Naive thymus-derived CD4-positive, alpha-beta T cell (primary cell): ENCODE results near the gene MGA. TPM values are rescaled to one million over a fixed set of nuclear protein-coding genes. Genes with fewer than 3 reads are reported as not detected.

Experiments
- ATAC-seq: fragments of 150-1000 bp; cut with Tn5 transposase; 2 replicates; pipeline ENCODE4 v1.10.0; 2021; ENCODE audit warnings: mild to moderate bottlenecking, moderate library complexity
- CTCF ChIA-PET: fragments of 350-600 bp; sonication (Branson Sonifier 250); formaldehyde crosslinking; loops from one replicate; lab custom pipeline; 2021; ENCODE audit warnings: antibody characterized with exemption; lab: Charles Lee
- POLR2A ChIA-PET: fragments of 350-600 bp; sonication (Branson Sonifier 250); formaldehyde crosslinking; loops from one replicate; lab custom pipeline; 2021; ENCODE audit warnings: antibody characterized with exemption, inconsistent platforms; lab: Charles Lee
- DNase-seq, 9 donors: peaks; one replicate each; pipeline versions ENCODE4 v3.0.0 to v3.0.0-alpha.2; 2020 to 2022; ENCODE audit warnings: mixed read lengths in 1 of 9
- H3K27ac ChIP-seq: one replicate; pipeline ENCODE4 v1.7.0; 2013; ENCODE audit warnings: mild to moderate bottlenecking, low read depth, low read length, moderate library complexity
- H3K27me3 ChIP-seq, 2 donors: one replicate each; pipeline ENCODE4 v1.7.0; 2013; ENCODE audit warnings: low read length in 2 of 2, mild to moderate bottlenecking in 2 of 2, moderate library complexity in 2 of 2; ENCODE audit not compliant: control insufficient read depth in 2 of 2, insufficient read depth in 2 of 2
- H3K36me3 ChIP-seq, 3 experiments: 1 replicate in 2 of 3; 2 replicates in 1 of 3; pipeline ENCODE4 v1.7.0; 2013; ENCODE audit warnings: low read length in 3 of 3, mild to moderate bottlenecking in 3 of 3, moderate library complexity in 1 of 3; ENCODE audit not compliant: insufficient read depth in 3 of 3, control insufficient read depth in 2 of 3
- H3K4me1 ChIP-seq, 2 donors: one replicate each; pipeline ENCODE4 v1.7.0; 2013; ENCODE audit warnings: low read length in 2 of 2, mild to moderate bottlenecking in 2 of 2, moderate library complexity in 1 of 2; ENCODE audit not compliant: control insufficient read depth in 2 of 2, insufficient read depth in 2 of 2
- H3K4me3 ChIP-seq: 2 replicates; pipeline ENCODE4 v1.7.0; 2013; ENCODE audit warnings: mild to moderate bottlenecking, low read length
- H3K9me3 ChIP-seq, 3 experiments: 1 replicate in 2 of 3; 2 replicates in 1 of 3; pipeline ENCODE4 v1.7.0; 2013; ENCODE audit warnings: low read length in 3 of 3; ENCODE audit not compliant: control insufficient read depth in 2 of 3
- H3K27ac Mint-ChIP-seq, 9 donors: one replicate each; pipeline ENCODE4 v1.8.0; 2020 to 2022; ENCODE audit warnings: mixed read lengths in 9 of 9, mild to moderate bottlenecking in 8 of 9, moderate library complexity in 5 of 9, inconsistent platforms in 2 of 9
- H3K27me3 Mint-ChIP-seq, 5 donors: one replicate each; pipeline ENCODE4 v1.8.0; 2021 to 2022; ENCODE audit warnings: mixed read lengths in 5 of 5, mild to moderate bottlenecking in 1 of 5
- H3K36me3 Mint-ChIP-seq, 5 donors: one replicate each; pipeline ENCODE4 v1.8.0; 2020 to 2022; ENCODE audit warnings: mixed read lengths in 5 of 5, mild to moderate bottlenecking in 3 of 5, inconsistent platforms in 1 of 5
- H3K4me1 Mint-ChIP-seq, 7 donors: one replicate each; pipeline ENCODE4 v1.8.0; 2020 to 2022; ENCODE audit warnings: mixed read lengths in 7 of 7, mild to moderate bottlenecking in 3 of 7, inconsistent platforms in 1 of 7
- H3K4me3 Mint-ChIP-seq, 10 donors: one replicate each; pipeline ENCODE4 v1.8.0; 2020 to 2022; ENCODE audit warnings: mild to moderate bottlenecking in 10 of 10, mixed read lengths in 10 of 10, moderate library complexity in 6 of 10, inconsistent platforms in 2 of 10
- H3K9me3 Mint-ChIP-seq, 11 donors: one replicate each; pipeline ENCODE4 v1.8.0; 2020 to 2022; ENCODE audit warnings: mixed read lengths in 11 of 11, mild to moderate bottlenecking in 4 of 11, inconsistent platforms in 1 of 11, moderate library complexity in 1 of 11
- intact Hi-C, 2 donors: fragments of 100-400 bp; cut with micrococcal nuclease; formaldehyde crosslinking; loops; one replicate each; pipeline ENCODE4 v1.15.1; 2023
- polyA plus RNA-seq, 2 donors: library from polyadenylated mRNA; unstranded; fragments of 300-500 nt; fragmentation: Illumina TruSeq; gene quantifications; one replicate each; pipeline ENCODE4 v1.2.3, GENCODE V29; 2021
- total RNA-seq, 6 experiments: library from RNA in 5 of 6; stranded (reverse) in 5 of 6; gene quantifications; 1 replicate in 5 of 6; 2 replicates in 1 of 6; pipeline ENCODE4 v1.2.3 and lab custom pipeline; 2021 to 2026

The MGA gene
- total and polyA plus RNA-seq, 7 experiments from 2014 or later = 12.7 to 73.8 (median 46.9) TPM

DNA sequence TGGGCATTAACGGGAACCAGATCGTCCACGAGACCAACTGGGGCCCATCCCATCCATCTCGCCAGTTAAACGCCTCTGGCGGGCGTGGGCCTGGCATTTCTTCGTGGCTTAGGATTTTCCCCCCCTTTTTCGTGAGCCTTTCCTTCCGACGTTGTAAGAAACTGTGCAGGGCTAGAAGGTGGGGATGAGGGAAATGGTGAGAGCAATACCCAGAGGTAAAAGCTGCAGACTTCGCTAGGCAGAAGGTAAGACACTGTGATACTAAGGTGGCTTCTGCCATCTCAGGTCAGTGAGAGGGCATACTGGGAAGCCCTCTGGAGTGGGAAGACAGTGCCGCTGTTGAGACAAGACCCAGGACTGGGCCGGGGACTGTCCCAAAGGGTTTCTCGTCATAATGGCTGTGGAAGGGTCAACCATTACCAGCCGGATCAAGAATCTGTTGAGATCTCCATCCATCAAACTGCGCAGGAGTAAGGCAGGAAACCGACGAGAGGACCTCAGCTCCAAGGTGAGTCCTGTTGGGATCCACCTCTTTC, 114.7 kb downstream of the MGA start:
- Mint-ChIP-seq H3K27ac (peak overlapping the region; percentile 87 to 97 (median 93)), H3K4me3 (peak overlapping the region; percentile 86 to 97 (median 95)), H3K9me3 (peaks cover 0 to 5% (median 0%) of the 10 kb centered on the region in 11 donors), H3K27me3 (no peaks in the 10 kb centered on the region), H3K36me3 (peaks cover 0 to 6% (median 0%) of the 10 kb centered on the region in 5 donors), H3K4me1 (peaks cover 40 to 71% (median 66%) of the 10 kb centered on the region in 7 donors)
- Histone ChIP-seq H3K27me3 (no peaks in the 10 kb centered on the region), H3K4me3 (peak overlapping the region; percentile 93), H3K27ac (peak overlapping the region; percentile 73), H3K9me3 (no peaks in the 10 kb centered on the region), H3K36me3 (peaks cover 0 to 5% (median 0%) of the 10 kb centered on the region in 3 experiments), H3K4me1 (peaks cover 36 to 37% of the 10 kb centered on the region in 2 donors)
- ATAC-seq (no peak), DNase-seq (no peak)
- intact Hi-C loops = loop anchor here (1.0 to 10.0 kb wide), 24 partner anchors 16 to 968 kb away; partner anchors contain the start of genes JMJD7 (in 2 of the 2), RPAP1 (in 2 of the 2), CHAC1 (in 1 of the 2) and DNAJC17 (in 1 of the 2)
- CTCF ChIA-PET = interaction anchor here (1.1 to 8.9 kb wide), 17 partner anchors 9 to 871 kb away, joined by 3 to 180 read pairs (median 6); partner anchors contain the start of genes EHD4 and SPTBN5
- POLR2A ChIA-PET = interaction anchor here (1.0 to 4.1 kb wide), 16 partner anchors 9 to 162 kb away, joined by 3 to 41 read pairs (median 6); partner anchors contain the start of gene JMJD7

DNA sequence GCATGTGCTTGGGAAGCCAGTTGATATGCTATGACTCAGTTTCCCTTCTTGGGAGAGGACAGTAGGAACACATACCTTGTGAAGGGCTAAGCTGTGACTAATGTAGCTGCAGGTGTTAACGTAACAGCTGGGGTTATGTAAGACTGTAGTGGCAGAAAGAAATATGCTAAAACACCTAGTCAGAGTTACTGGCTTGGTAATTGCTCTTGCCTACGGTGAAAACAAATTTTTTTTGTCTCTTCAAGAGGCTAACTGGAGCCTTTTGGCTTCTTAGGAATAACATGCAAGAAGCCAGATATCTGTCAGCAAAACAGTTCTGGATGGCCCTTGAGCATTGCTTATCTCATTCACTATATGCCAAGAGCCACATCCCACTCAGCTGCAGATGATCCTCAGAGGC, 115.4 kb downstream of the MGA start:
- peak overlapping the region in 5 of 9 donors; percentile 25 to 94 (median 92) for H3K27ac Mint-ChIP-seq
- no peak for DNase-seq
- H3K4me3 ChIP-seq = peak overlapping the region; percentile 93

DNA sequence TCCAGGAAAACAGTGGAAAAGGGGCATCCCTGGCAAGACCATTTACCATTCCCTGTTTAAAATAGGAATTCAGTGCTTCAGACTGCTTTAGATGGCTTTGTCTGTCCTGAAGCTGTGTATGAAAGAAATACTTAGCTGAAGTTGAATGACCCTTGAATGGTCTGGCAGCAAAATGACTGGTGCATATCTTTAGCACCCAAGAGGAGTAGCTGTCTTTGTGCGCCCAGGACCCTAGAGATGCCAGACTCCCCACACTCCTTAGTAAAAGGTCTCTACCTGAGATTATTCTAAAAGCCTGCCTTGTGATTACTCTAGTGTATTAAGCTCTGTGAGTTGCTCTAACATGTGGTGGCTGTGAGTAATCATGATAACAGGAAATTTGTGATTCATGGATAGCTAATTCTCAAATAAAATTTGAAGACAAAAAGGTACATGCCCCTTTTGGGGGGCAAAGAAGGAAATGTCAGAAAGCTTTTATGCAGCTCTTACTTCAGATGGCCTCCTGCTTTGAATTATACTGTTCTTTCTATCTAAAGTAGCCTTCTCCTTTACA, 117.3 kb downstream of the MGA start:
- H3K4me1 ChIP-seq = peaks cover 36 to 41% of the 10 kb centered on the region in 2 donors
- POLR2A ChIA-PET = interaction anchor here (0.6 to 1.5 kb wide), 3 partner anchors 10 to 156 kb away, joined by 4 read pairs; no protein-coding TSS in a partner anchor
- no peaks in the 10 kb centered on the region for H3K36me3 ChIP-seq
- Mint-ChIP-seq H3K4me3 (peak overlapping the region in 4 of 10 donors; percentile 25 to 96 (median 67)), H3K27ac (peak overlapping the region in 1 of 9 donors; percentile 23), H3K27me3 (no peaks in the 10 kb centered on the region), H3K9me3 (peaks cover 0 to 5% (median 0%) of the 10 kb centered on the region in 11 donors), H3K4me1 (peaks cover 47 to 89% (median 83%) of the 10 kb centered on the region in 7 donors), H3K36me3 (peaks cover 0 to 12% (median under 1%) of the 10 kb centered on the region in 5 donors)
- H3K27ac ChIP-seq = no peak overlapping the region
- intact Hi-C loops = loop anchor here in 1 of 2 donors (2.0 to 10.0 kb wide), 2 partner anchors 13 to 873 kb away; no protein-coding TSS in a partner anchor
- no peaks in the 10 kb centered on the region for H3K9me3 ChIP-seq
- H3K4me3 ChIP-seq = no peak overlapping the region
- no peaks in the 10 kb centered on the region for H3K27me3 ChIP-seq
- no peak for DNase-seq
- CTCF ChIA-PET = interaction anchor here (0.7 to 8.9 kb wide), 5 partner anchors 26 to 127 kb away, joined by 3 to 180 read pairs (median 5); no protein-coding TSS in a partner anchor
- ATAC-seq = no peak

More for the DNA sequence above, 115.4 kb downstream of the MGA start:
- Mint-ChIP-seq H3K27me3 (no peaks in the 10 kb centered on the region), H3K4me3 (peak overlapping the region; percentile 86 to 97 (median 95)), H3K9me3 (peaks cover 0 to 5% (median 0%) of the 10 kb centered on the region in 11 donors), H3K4me1 (peaks cover 43 to 78% (median 73%) of the 10 kb centered on the region in 7 donors), H3K36me3 (peaks cover 0 to 8% (median 0%) of the 10 kb centered on the region in 5 donors)
- H3K27me3 ChIP-seq = no peaks in the 10 kb centered on the region
- H3K9me3 ChIP-seq = no peaks in the 10 kb centered on the region
- no peak for ATAC-seq
- peaks cover 0 to 5% (median 0%) of the 10 kb centered on the region in 3 experiments for H3K36me3 ChIP-seq
- ChIA-PET CTCF (interaction anchor here (4.3 to 8.9 kb wide), 3 partner anchors 36 to 127 kb away, joined by 25 to 180 read pairs (median 90); partner anchors contain the start of gene SPTBN5), POLR2A (interaction anchor here (1.2 to 4.1 kb wide), 4 partner anchors 26 to 127 kb away, joined by 3 to 41 read pairs (median 4); no protein-coding TSS in a partner anchor)
- peaks cover 36 to 41% of the 10 kb centered on the region in 2 donors for H3K4me1 ChIP-seq
- no peak overlapping the region for H3K27ac ChIP-seq
- intact Hi-C loops = loop anchor here (2.0 to 10.0 kb wide), 2 partner anchors 15 to 871 kb away; no protein-coding TSS in a partner anchor

DNA sequence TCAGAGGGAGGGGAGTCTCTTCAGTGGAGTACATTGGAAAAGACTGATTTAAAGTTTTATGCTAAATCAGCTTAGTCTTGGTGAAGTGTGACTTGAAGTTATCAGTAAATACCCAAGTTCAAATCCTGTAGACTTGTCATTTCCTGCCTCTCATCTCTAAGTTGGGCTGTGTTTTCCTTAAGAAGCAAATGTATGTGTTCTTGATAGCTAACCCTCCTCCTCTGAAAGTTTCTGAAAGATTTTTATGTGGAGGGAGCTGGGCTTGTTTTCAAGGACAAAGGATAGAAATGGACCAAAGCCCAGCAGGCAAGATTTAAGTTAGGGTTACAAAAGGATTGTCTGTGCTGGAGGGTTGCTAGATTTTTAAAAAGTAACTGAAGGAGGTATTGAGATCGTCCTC, 118.3 kb downstream of the MGA start:
- POLR2A ChIA-PET = interaction anchor here (1.5 kb wide), 1 partner anchor 11 kb away, joined by 4 read pairs; no protein-coding TSS in a partner anchor
- no peak for ATAC-seq
- peaks cover 26 to 31% of the 10 kb centered on the region in 2 donors for H3K4me1 ChIP-seq
- no peaks in the 10 kb centered on the region for H3K36me3 ChIP-seq
- no peak for DNase-seq
- no peak overlapping the region for H3K27ac ChIP-seq
- CTCF ChIA-PET = interaction anchor here (0.6 to 8.9 kb wide), 2 partner anchors 33 to 175 kb away, joined by 3 to 180 read pairs; no protein-coding TSS in a partner anchor
- no peak overlapping the region for H3K4me3 ChIP-seq
- no peaks in the 10 kb centered on the region for H3K27me3 ChIP-seq
- intact Hi-C loops = loop anchor here in 1 of 2 donors (10.0 kb wide), 1 partner anchor 874 kb away; no protein-coding TSS in a partner anchor
- H3K9me3 ChIP-seq = no peaks in the 10 kb centered on the region
- H3K4me1 Mint-ChIP-seq = peaks cover 40 to 85% (median 81%) of the 10 kb centered on the region in 7 donors
- H3K36me3 Mint-ChIP-seq = peaks cover 0 to 18% (median 8%) of the 10 kb centered on the region in 5 donors
- peak overlapping the region in 2 of 9 donors; percentile 6 to 22 for H3K27ac Mint-ChIP-seq
- H3K9me3 Mint-ChIP-seq = peaks cover 0 to 5% (median 0%) of the 10 kb centered on the region in 11 donors
- peak overlapping the region in 6 of 10 donors; percentile 10 to 96 (median 27) for H3K4me3 Mint-ChIP-seq
- no peaks in the 10 kb centered on the region for H3K27me3 Mint-ChIP-seq

DNA sequence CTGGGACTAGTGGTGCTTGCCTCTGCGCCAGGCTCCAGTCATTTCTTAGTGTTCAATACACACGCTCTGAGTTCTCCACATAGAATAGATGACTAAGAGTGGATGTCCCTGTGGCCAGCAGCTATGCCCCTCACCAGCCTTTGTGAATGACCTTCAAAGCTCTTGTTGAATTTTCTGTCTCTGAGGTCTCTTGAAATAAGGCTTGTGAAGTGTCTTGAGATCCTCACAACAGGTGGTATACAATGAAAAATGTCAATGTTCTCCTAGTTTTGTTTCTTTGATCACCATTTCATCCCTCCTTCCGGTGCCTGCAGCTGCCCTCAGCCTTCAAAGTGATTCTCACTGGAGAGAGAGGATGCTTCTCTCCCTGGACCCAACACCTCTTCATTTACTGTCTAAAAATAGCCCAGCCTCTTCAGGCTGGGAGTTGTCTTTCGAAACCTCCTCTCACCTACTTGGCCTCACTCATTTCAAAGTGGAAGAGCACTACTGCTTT, 119.5 kb downstream of the MGA start:
- H3K27me3 Mint-ChIP-seq = no peaks in the 10 kb centered on the region
- H3K4me3 Mint-ChIP-seq = peak overlapping the region in 4 of 10 donors; percentile 9 to 53 (median 28)
- intact Hi-C loops = loop anchor here in 1 of 2 donors (10.0 kb wide), 1 partner anchor 875 kb away; no protein-coding TSS in a partner anchor
- no peaks in the 10 kb centered on the region for H3K9me3 ChIP-seq
- H3K27ac ChIP-seq = no peak overlapping the region
- ChIA-PET POLR2A (interaction anchor here (0.7 to 1.5 kb wide), 2 partner anchors 9 to 48 kb away, joined by 3 to 4 read pairs; no protein-coding TSS in a partner anchor), CTCF (interaction anchor here (0.5 to 1.1 kb wide), 4 partner anchors 8 to 94 kb away, joined by 3 read pairs; no protein-coding TSS in a partner anchor)
- no peaks in the 10 kb centered on the region for H3K36me3 ChIP-seq
- peaks cover 22 to 26% of the 10 kb centered on the region in 2 donors for H3K4me1 ChIP-seq
- ATAC-seq (no peak), DNase-seq (no peak)
- no peaks in the 10 kb centered on the region for H3K27me3 ChIP-seq
- H3K4me1 Mint-ChIP-seq = peaks cover 36 to 78% (median 75%) of the 10 kb centered on the region in 7 donors
- H3K36me3 Mint-ChIP-seq = peaks cover 0 to 22% (median 8%) of the 10 kb centered on the region in 5 donors
- H3K4me3 ChIP-seq = no peak overlapping the region
- H3K9me3 Mint-ChIP-seq = no peaks in the 10 kb centered on the region
- H3K27ac Mint-ChIP-seq = peak overlapping the region in 4 of 9 donors; percentile 22 to 71 (median 62)
